ENCODE measurements around the gene PHLDA2.
"Not testable (repeated sequence)": the region's sequence is repeated elsewhere in the genome, so short reads cannot be mapped to it uniquely, and the experiment has no call there.

PHLDA2 gene

GRCh38 chr11:2945031-2945756 lies 16.0 kb upstream of the PHLDA2 start:
- DNase-seq, result peak; percentile 17

GRCh38 chr11:2944530-2944929 lies 15.3 kb upstream of the PHLDA2 start:
- no peak for DNase-seq

- no peak for DNase-seq
Observed at GRCh38 chr11:2943711-2944118, 14.5 kb upstream of the PHLDA2 start.

DNA sequence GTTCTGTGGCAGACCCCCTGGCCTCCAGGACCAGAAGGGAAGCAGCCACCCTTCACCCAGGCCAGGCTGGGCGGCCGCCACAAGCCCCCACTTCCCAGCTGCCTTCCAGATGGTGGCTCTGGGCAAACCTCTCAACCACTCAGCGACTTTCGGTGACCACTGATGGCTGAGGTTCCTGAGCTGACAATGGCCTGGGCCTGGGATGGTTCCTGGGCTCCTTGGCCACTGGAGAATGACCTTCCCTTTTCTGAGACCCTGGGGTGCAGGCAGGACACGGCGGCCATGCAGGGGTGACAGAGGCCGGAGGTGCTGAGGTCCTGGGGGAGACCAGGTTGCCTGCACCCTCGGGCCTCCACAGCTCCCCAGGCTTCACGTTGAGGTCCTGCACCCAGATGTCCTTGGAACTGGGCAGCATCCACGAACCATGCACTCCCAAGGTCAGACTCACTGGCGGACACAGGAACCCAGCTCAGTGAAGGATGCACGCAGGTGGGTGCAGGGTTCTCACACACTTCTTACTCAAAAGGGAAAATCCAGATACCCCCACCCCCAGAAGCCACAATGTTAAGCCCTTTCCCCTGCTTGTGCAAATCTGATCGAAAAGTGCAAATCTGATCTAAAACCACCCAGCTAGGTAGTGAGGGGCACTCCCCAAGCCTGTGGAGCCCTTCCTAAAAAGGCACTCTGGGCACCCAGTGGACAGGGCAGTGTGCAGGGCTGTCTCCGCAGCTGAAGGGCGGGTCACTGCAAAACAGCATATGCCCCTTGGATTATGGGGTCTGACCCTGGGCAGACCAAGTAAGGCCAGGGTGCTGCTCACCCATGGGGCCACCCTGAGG lies 13.9 kb upstream of the PHLDA2 start:
- DNase-seq, result no peak

DNA sequence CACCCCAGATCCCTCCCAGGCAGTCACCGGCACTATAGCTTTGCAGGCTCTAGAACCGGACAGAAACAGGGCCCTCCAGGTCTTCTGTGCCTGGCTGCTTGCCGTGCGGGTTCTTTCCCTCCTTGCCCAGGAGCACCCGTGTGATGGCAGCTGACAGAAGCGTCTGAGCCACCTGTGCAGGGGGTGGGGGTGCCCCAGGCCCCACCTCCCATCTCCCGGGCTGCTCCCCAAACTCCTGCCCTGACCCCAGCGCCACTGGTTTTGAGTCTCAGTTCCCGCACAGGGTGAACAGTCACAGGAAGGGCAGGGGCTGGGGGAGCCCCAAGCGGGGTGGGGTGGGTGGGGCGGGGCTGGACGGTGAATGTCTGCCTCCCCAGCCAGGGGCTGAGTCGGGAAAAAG lies 13.2 kb upstream of the PHLDA2 start:
- DNase-seq, result no peak

- DNase-seq, result no peak
Observed at GRCh38 chr11:2940921-2941821, 12.0 kb upstream of the PHLDA2 start.

- DNase-seq, result no peak
Observed at GRCh38 chr11:2940147-2940920, 11.1 kb upstream of the PHLDA2 start.

DNA sequence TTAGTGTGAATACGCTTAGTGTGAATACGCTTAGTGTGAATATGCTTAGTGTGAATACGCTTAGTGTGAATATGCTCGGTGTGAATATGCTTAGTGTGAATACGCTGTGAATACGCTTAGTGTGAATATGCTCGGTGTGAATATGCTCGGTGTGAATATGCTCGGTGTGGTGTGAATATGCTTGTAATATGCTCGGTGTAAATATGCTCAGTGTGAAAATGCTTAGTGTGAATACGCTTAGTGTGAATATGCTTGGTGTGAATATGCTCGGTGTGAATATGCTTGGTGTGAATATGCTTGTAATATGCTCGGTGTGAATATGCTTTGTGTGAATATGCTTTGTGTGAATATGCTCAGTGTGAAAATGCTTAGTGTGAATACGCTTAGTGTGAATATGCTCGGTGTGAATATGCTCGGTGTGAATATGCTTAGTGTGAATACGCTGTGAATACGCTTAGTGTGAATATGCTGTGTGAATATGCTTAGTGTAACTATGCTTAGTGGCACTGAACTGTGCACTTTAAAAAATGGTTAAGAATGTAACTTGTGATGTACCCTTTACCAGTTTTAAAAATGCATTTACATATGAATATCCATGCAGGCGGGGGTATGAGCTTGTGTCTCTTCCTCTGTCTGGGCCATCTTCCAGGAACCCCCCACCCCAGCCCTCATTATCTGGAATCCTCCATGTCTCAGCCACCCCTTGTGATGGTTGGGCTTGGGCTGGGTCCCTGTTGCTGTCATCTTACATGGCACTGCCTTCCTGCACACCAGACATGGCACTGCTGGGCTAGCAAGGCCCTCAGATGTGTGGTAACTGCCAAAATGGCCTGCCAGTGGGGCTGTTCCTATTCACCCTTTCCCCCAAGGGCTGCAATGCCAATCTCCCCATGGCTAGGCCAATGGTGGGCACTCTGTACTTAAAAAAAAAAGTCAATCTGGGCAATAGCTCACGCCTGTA lies 9.5 kb upstream of the PHLDA2 start:
- not testable (repeated sequence) for DNase-seq

DNA sequence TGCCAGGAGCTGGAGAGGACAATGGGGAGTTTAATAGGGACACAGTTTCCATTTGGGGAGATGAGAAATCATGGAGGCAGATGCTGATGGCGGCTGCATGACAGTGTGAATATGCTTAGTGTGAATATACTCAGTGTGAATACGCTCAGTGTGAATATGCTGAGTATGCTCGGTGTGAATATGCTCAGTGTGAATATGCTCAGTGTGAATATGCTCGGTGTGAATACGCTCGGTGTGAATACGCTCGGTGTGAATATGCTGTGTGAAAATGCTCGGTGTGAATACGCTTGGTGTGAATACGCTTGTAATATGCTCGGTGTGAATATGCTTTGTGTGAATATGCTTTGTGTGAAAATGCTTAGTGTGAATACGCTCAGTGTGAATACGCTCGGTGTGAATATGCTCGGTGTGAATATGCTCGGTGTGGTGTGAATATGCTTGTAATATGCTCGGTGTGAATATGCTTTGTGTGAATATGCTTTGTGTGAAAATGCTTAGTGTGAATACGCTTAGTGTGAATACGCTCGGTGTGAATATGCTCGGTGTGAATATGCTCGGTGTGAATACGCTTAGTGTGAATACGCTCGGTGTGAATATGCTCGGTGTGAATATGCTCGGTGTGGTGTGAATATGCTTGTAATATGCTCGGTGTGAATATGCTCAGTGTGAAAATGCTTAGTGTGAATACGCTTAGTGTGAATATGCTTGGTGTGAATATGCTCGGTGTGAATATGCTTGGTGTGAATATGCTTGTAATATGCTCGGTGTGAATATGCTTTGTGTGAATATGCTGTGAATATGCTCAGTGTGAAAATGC lies 8.6 kb upstream of the PHLDA2 start:
- not testable (repeated sequence) for DNase-seq

DNA sequence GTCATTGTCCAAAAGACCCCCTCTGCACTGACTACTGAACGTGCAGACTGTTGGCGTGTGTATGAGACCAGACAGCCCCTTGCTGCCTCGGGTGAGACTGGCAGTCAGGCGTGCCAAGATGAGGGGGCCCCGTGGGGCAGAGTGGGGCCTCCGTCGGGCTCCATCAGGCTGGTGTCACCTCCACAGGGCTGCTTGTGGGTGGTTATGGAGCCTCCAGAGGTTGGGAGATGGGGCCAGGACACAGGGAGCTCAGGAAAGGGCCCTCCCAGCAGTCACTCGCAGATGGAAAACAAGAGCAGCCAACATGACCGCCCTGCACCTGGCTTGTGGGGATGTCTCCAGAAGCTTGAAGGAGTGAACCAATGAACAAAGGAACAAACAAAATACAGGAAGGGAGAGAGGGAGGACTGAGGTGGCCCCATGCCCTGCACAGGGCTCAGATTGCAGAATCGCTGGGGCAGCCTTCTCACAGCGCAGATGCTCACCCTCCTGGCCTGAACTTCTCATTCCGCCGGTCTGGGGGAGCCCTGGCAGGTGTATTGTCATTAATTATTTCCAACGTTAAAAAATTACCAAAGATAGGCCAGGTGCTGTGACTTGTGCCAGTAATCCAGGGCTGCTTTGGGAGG lies 5.5 kb upstream of the PHLDA2 start:
- DNase-seq, result no peak

- DNase-seq, result no peak
Observed at GRCh38 chr11:2934021-2934550, 4.9 kb upstream of the PHLDA2 start.

- DNase-seq, result no peak
Observed at GRCh38 chr11:2933375-2934020, 4.3 kb upstream of the PHLDA2 start.

DNA sequence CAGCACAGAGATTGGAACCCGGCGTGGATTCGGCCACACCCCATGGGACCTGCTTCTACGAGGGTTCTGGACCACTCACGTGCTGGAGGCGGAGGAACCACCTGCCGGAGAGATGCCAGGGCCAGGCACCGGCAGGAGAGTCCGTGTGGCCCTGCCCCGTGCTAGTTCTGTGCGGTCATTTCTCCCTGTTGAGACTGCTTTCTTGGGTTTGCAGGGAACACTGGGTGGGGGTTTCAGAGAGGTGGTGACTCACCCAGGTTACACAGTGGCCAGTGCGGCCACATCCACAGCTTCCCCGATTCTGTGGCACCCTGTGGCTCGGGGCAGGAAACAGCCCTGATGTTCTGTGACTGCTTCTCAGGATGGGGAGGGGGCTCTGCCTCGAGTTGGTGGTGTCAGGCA lies 3.6 kb upstream of the PHLDA2 start:
- no peak for DNase-seq

DNA sequence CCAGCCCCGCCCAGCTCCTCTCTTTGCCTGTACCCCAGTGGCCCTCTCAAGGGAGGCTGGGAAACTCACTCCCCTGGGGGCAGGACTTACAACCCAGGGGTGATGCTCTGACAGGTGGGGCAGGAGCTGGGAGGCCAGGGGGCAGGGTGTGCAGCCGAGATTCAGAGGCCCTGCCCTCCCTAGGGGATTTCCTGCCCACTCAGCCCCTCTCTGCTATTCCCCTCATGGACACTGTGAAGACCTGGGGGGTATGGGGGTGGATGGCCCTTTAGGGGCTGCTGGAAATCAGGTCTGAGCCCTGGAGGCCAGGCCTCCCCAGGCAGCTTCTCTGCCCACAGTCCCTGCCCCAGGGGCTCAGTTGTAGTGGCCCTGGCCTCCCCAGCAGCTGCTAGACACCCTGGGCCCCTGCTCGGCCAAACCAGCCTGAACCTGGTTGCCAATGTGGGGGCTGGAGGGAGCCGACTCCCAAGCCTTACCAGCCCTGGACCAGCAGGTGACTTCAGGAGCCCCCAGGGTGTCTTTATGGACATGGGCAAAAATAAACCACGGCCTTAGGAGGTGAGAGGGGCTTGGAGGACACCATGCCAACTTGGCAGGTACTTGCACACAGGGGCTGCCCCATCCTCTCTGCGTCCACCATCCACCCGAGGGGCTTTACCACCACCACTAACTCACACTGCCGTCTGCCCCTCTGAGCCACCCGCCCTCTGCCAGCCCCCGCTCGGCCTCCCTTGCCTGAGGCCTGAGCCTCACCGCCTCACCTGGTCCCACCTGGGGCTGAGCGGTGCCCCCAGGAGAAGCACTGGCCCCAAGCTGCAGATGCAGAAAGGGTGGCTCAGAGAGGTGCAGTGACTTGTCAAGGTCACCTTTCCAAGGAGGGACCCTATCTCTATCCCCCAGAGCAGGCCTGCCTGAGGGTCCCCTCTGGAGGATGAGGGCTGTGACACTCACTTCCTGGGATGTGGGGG lies 2.8 kb upstream of the PHLDA2 start:
- no peak for DNase-seq

DNA sequence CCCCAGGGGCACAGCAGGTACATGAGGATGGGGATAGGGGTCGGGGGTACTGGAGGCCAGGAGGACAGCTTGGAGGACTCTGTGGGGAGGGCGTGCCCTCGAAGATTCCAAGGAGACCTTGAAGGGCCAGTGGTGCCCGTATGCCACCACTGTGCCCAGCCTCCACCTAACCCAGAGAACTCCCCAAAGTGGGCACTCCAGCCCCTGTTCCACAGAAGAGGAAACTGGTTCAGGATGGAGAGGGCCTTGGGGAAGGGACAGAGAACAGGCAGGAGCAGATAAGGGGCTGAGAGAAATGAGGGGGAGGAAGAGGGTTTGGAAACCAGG lies 2.2 kb upstream of the PHLDA2 start:
- DNase-seq, result no peak

- no peak for DNase-seq
Observed at GRCh38 chr11:2930704-2931419, 1.6 kb upstream of the PHLDA2 start.
